NT2/D1 (cell line): Measurements from ENCODE around the gene DYNLT5.

Source experiments
- SUZ12 ChIP-seq: IDR thresholded peaks from 2 replicates; pipeline ENCODE4 v1.6.1; 2011; ENCODE audit not compliant: insufficient read length, insufficient read depth; ENCODE audit errors: extremely low read depth
- YY1 ChIP-seq: IDR thresholded peaks from 2 replicates; pipeline ENCODE4 v1.6.1; 2011; ENCODE audit not compliant: insufficient read length, insufficient read depth
- ZNF274 ChIP-seq: IDR thresholded peaks from 2 replicates; pipeline ENCODE4 v1.6.1; 2011; ENCODE audit warnings: mild to moderate bottlenecking, low read depth, low read length

DNA sequence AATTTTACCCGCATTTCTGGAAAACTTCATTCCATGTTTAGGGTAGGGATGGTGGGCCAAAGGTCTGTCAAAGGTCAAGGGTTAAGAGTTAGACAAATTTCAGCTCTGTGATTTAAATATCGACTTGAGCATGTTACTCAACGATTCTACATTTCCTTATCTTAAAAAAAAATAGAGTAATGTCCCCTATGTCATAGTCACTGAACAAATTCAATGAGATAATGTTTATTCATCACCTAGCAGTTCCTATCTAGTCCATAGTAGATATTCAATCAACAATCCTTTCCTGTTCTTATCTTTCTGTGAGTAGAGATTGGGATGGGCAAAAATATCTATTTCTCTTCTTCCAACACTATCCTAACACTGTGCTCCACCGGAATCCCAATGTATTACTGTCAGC lies 1.1 kb upstream of the DYNLT5 start:
- no peak for TF ChIP-seq SUZ12
- no peak for TF ChIP-seq YY1
- TF ChIP-seq ZNF274: no peak
